CD14-positive monocyte (primary cell): ENCODE measurements around the gene SERP2. TPM values are rescaled to one million over a fixed set of nuclear protein-coding genes. Genes with fewer than 3 reads are reported as not detected.

Experiments used
- DNase-seq, 3 donors: peaks; one replicate each; pipeline ENCODE4 v3.0.0-alpha.2; 2011 to 2022
- H2AFZ ChIP-seq: 2 replicates; pipeline ENCODE4 v1.6.0; 2012; ENCODE audit warnings: mild to moderate bottlenecking, low read depth, low read length, inconsistent platforms; ENCODE audit not compliant: insufficient read depth, poor library complexity, severe bottlenecking
- H3K27ac ChIP-seq, 2 donors: 1 replicate in 1 of 2; 2 replicates in 1 of 2; pipeline ENCODE4 v1.5.1; 2012 to 2013; ENCODE audit warnings: low read length in 2 of 2, control low read depth in 1 of 2, inconsistent platforms in 1 of 2, low read depth in 1 of 2, mild to moderate bottlenecking in 1 of 2
- H3K27me3 ChIP-seq, 2 donors: one replicate each; pipeline versions ENCODE4 v1.6.0 to v1.6.1; 2011 to 2013; ENCODE audit warnings: low read length in 2 of 2; ENCODE audit not compliant: control insufficient read depth in 2 of 2, insufficient read depth in 2 of 2
- H3K36me3 ChIP-seq, 2 donors: replicated peaks in 1 of 2; 1 replicate in 1 of 2; 2 replicates in 1 of 2; pipeline versions ENCODE4 v1.5.1 to v1.6.1; 2012 to 2013; ENCODE audit warnings: low read length in 2 of 2, control low read depth in 1 of 2, inconsistent platforms in 1 of 2, mild to moderate bottlenecking in 1 of 2; ENCODE audit not compliant: insufficient read depth in 2 of 2, control insufficient read depth in 1 of 2
- H3K4me1 ChIP-seq, 2 donors: 1 replicate in 1 of 2; 2 replicates in 1 of 2; pipeline versions ENCODE4 v1.5.1 to v1.6.1; 2012 to 2013; ENCODE audit warnings: low read length in 2 of 2, control low read depth in 1 of 2, inconsistent platforms in 1 of 2, mild to moderate bottlenecking in 1 of 2, moderate library complexity in 1 of 2; ENCODE audit not compliant: insufficient read depth in 2 of 2, control insufficient read depth in 1 of 2
- H3K4me2 ChIP-seq: replicated peaks from 2 replicates; pipeline ENCODE3; 2012; ENCODE audit warnings: low read length, moderate library complexity, mild to moderate bottlenecking; ENCODE audit not compliant: poor library complexity, severe bottlenecking; ENCODE audit errors: extremely low read depth
- H3K4me3 ChIP-seq, 3 experiments: fragments of 200-600 bp in 1 of 3; sonication (generic) in 1 of 3; replicated peaks in 1 of 3; 1 replicate in 2 of 3; 2 replicates in 1 of 3; pipeline ENCODE4 v1.5.1; 2011 to 2013; ENCODE audit warnings: low read length in 3 of 3, mild to moderate bottlenecking in 3 of 3, control low read depth in 2 of 3, low read depth in 2 of 3, inconsistent platforms in 1 of 3, moderate library complexity in 1 of 3
- H3K79me2 ChIP-seq: 2 replicates; pipeline ENCODE4 v1.6.0; 2012; ENCODE audit warnings: mild to moderate bottlenecking, control low read depth, inconsistent platforms, low read length, moderate library complexity; ENCODE audit not compliant: insufficient read depth
- H3K9ac ChIP-seq: 2 replicates; pipeline ENCODE4 v1.6.0; 2017; ENCODE audit warnings: low read length, mild to moderate bottlenecking; ENCODE audit not compliant: insufficient read depth, poor library complexity, severe bottlenecking
- H3K9me3 ChIP-seq, 2 donors: replicated peaks in 1 of 2; 1 replicate in 1 of 2; 2 replicates in 1 of 2; pipeline versions ENCODE4 v1.5.1 to v1.6.1; 2012 to 2013; ENCODE audit warnings: low read length in 2 of 2, control low read depth in 1 of 2; ENCODE audit not compliant: control insufficient read depth in 1 of 2, insufficient read depth in 1 of 2
- H4K20me1 ChIP-seq: 2 replicates; pipeline ENCODE4 v1.6.0; 2012; ENCODE audit warnings: mild to moderate bottlenecking, low read length, control low read depth, moderate library complexity; ENCODE audit not compliant: insufficient read depth
- H3K27ac Mint-ChIP-seq, 7 donors: one replicate each; pipeline ENCODE4 v1.8.0; 2020; ENCODE audit warnings: mild to moderate bottlenecking in 7 of 7, mixed read lengths in 7 of 7, moderate library complexity in 6 of 7, inconsistent platforms in 2 of 7
- H3K27me3 Mint-ChIP-seq, 3 donors: one replicate each; pipeline ENCODE4 v1.8.0; 2021 to 2022; ENCODE audit warnings: low read depth in 3 of 3, mild to moderate bottlenecking in 3 of 3, mixed read lengths in 3 of 3, moderate library complexity in 3 of 3, inconsistent platforms in 1 of 3
- H3K36me3 Mint-ChIP-seq, 2 donors: one replicate each; pipeline ENCODE4 v1.8.0; 2020; ENCODE audit warnings: mixed read lengths in 2 of 2, inconsistent platforms in 1 of 2, mild to moderate bottlenecking in 1 of 2
- H3K4me1 Mint-ChIP-seq: one replicate; pipeline ENCODE4 v1.8.0; 2020; ENCODE audit warnings: mild to moderate bottlenecking, mixed read lengths
- H3K4me3 Mint-ChIP-seq, 2 donors: one replicate each; pipeline ENCODE4 v1.8.0; 2020; ENCODE audit warnings: mild to moderate bottlenecking in 2 of 2, mixed read lengths in 2 of 2, moderate library complexity in 1 of 2
- H3K9me3 Mint-ChIP-seq, 7 donors: one replicate each; pipeline ENCODE4 v1.8.0; 2020 to 2022; ENCODE audit warnings: mixed read lengths in 7 of 7, mild to moderate bottlenecking in 6 of 7, moderate library complexity in 6 of 7, inconsistent platforms in 2 of 7
- CTCF ChIP-seq: fragments of 200-600 bp; IDR thresholded peaks from one replicate; pipeline ENCODE4 v1.8.0; 2022; ENCODE audit warnings: antibody characterized with exemption, mild to moderate bottlenecking
- WGBS: methylation state at CpG from one replicate; pipeline ENCODE4 v1.1.5; 2013; ENCODE audit warnings: missing lambda C conversion rate; ENCODE audit not compliant: insufficient coverage; 5-methylcytosine and 5-hydroxymethylcytosine counted together
- intact Hi-C, 2 donors: fragments of 100-400 bp; cut with micrococcal nuclease; formaldehyde crosslinking; loops; one replicate each; pipeline versions ENCODE4 v1.15.0 to v1.15.1; 2023
- polyA plus RNA-seq, 3 donors: library from polyadenylated mRNA; depleted of rRNA in 1 of 3; unstranded in 2 of 3; stranded (reverse) in 1 of 3; fragments of 300-500 nt in 2 of 3; fragments of >200 nt in 1 of 3; fragmentation: Illumina TruSeq in 2 of 3; gene quantifications; 1 replicate in 2 of 3; 2 replicates in 1 of 3; pipeline ENCODE4 v1.2.3, GENCODE V29; 2012 to 2021

SERP2 gene
- polyA plus RNA-seq, 3 donors, result not detected

- Histone ChIP-seq H3K4me3 (peak overlapping the region in 1 of 3 experiments; percentile 80), H3K36me3 (no peaks in the 10 kb centered on the region), H3K4me1 (peaks cover 24 to 28% of the 10 kb centered on the region in 2 donors), H3K9ac (no peak overlapping the region), H2AFZ (no peak overlapping the region), H3K9me3 (no peaks in the 10 kb centered on the region), H3K4me2 (peak overlapping the region; percentile 87), H3K27ac (no peak overlapping the region), H3K27me3 (peaks cover 8 to 23% of the 10 kb centered on the region in 2 donors), H4K20me1 (no peaks in the 10 kb centered on the region), H3K79me2 (no peaks in the 10 kb centered on the region)
- WGBS, result 95% methylated on average over 8 of the region's 15 CpGs
- H3K27ac Mint-ChIP-seq, result peak overlapping the region in 4 of 7 donors; percentile 6 to 76 (median 43)
- intact Hi-C loops, result loop anchor here in 1 of 2 donors (10.0 kb wide), 2 partner anchors 129 to 249 kb away; no protein-coding TSS in a partner anchor
- H3K9me3 Mint-ChIP-seq, result no peaks in the 10 kb centered on the region
- TF ChIP-seq CTCF, result no peak
- H3K27me3 Mint-ChIP-seq, result peaks cover 11 to 23% (median 13%) of the 10 kb centered on the region in 3 donors
- H3K4me3 Mint-ChIP-seq, result peak overlapping the region; percentile 37 to 39
- peaks cover 16% of the 10 kb centered on the region for H3K4me1 Mint-ChIP-seq
- H3K36me3 Mint-ChIP-seq, result peaks cover 9 to 21% of the 10 kb centered on the region in 2 donors
- DNase-seq, result no peak
Observed at GRCh38 chr13:44433863-44434765, 60.5 kb downstream of the SERP2 start.

GRCh38 chr13:44434766-44435141 is 61.1 kb downstream of the SERP2 start:
- Histone ChIP-seq H4K20me1 (peaks cover 5% of the 10 kb centered on the region), H3K27me3 (peaks cover 8 to 23% of the 10 kb centered on the region in 2 donors), H3K9ac (peak overlapping the region; percentile 79), H3K4me2 (peak overlapping the region; percentile 87), H3K79me2 (no peaks in the 10 kb centered on the region), H3K9me3 (no peaks in the 10 kb centered on the region), H3K27ac (no peak overlapping the region), H3K4me3 (peak overlapping the region; percentile 69 to 80 (median 77)), H3K4me1 (peaks cover 27 to 33% of the 10 kb centered on the region in 2 donors), H2AFZ (peak overlapping the region; percentile 85), H3K36me3 (no peaks in the 10 kb centered on the region)
- no peak for TF ChIP-seq CTCF
- no peak for DNase-seq
- peak overlapping the region; percentile 86 to 89 for H3K4me3 Mint-ChIP-seq
- H3K27ac Mint-ChIP-seq, result peak overlapping the region in 3 of 7 donors; percentile 4 to 30 (median 24)
- peaks cover 9 to 21% of the 10 kb centered on the region in 2 donors for H3K36me3 Mint-ChIP-seq
- intact Hi-C loops, result loop anchor here (5.0 to 10.0 kb wide), 7 partner anchors 130 to 527 kb away; no protein-coding TSS in a partner anchor
- H3K9me3 Mint-ChIP-seq, result no peaks in the 10 kb centered on the region
- peaks cover 11 to 23% (median 13%) of the 10 kb centered on the region in 3 donors for H3K27me3 Mint-ChIP-seq
- WGBS, result 0% methylated on average over 2 of the region's 4 CpGs
- H3K4me1 Mint-ChIP-seq, result peaks cover 22% of the 10 kb centered on the region
